ENCODE data around the gene DOCK1.

DOCK1 gene

GRCh38 chr10:127159648-127160245 is 254.5 kb downstream of the DOCK1 start:
- DNase-seq (ENCODE audit: low read depth) = no peak
- TF ChIP-seq CTCF (IDR thresholded peaks at IDR 0.05; ENCODE audit: low read length, missing control alignments) = no peak
- no peak overlapping the region for H3K4me3 ChIP-seq (replicated peaks; ENCODE audit: low read depth, low read length)

GRCh38 chr10:127161482-127161881 is 256.3 kb downstream of the DOCK1 start:
- no peak for TF ChIP-seq CTCF (IDR thresholded peaks at IDR 0.05; ENCODE audit: low read length, missing control alignments)
- H3K4me3 ChIP-seq (replicated peaks; ENCODE audit: low read depth, low read length) = no peak overlapping the region
- DNase-seq (ENCODE audit: low read depth) = no peak

- TF ChIP-seq CTCF (IDR thresholded peaks at IDR 0.05; ENCODE audit: low read length, missing control alignments) = no peak
- no peak overlapping the region for H3K4me3 ChIP-seq (replicated peaks; ENCODE audit: low read depth, low read length)
- DNase-seq (ENCODE audit: low read depth) = no peak
Measured at GRCh38 chr10:127162841-127163240, 257.6 kb downstream of the DOCK1 start.

GRCh38 chr10:127168261-127168660 is 263.0 kb downstream of the DOCK1 start:
- no peak for TF ChIP-seq CTCF (IDR thresholded peaks at IDR 0.05; ENCODE audit: low read length, missing control alignments)
- DNase-seq (ENCODE audit: low read depth) = no peak
- H3K4me3 ChIP-seq (replicated peaks; ENCODE audit: low read depth, low read length) = no peak overlapping the region

- DNase-seq (ENCODE audit: low read depth) = no peak
- no peak for TF ChIP-seq CTCF (IDR thresholded peaks at IDR 0.05; ENCODE audit: low read length, missing control alignments)
- no peak overlapping the region for H3K4me3 ChIP-seq (replicated peaks; ENCODE audit: low read depth, low read length)
Measured at GRCh38 chr10:127174866-127175265, 269.6 kb downstream of the DOCK1 start.

- TF ChIP-seq CTCF (IDR thresholded peaks at IDR 0.05; ENCODE audit: low read length, missing control alignments) = no peak
- H3K4me3 ChIP-seq (replicated peaks; ENCODE audit: low read depth, low read length) = no peak overlapping the region
- no peak for DNase-seq (ENCODE audit: low read depth)
Measured at GRCh38 chr10:127175357-127176110, 270.3 kb downstream of the DOCK1 start.

GRCh38 chr10:127176649-127177048 is 271.4 kb downstream of the DOCK1 start:
- no peak for TF ChIP-seq CTCF (IDR thresholded peaks at IDR 0.05; ENCODE audit: low read length, missing control alignments)
- no peak for DNase-seq (ENCODE audit: low read depth)
- no peak overlapping the region for H3K4me3 ChIP-seq (replicated peaks; ENCODE audit: low read depth, low read length)

All from fibroblast of pulmonary artery (primary cell).